Activated CD4-positive, alpha-beta T cell treated with anti-CD3 and anti-CD28 coated beads for 36 hours (primary cell): ENCODE data around the gene S100A14. TPM values are rescaled to one million over a fixed set of nuclear protein-coding genes. Genes with fewer than 3 reads are reported as not detected.

Experiments used
- ATAC-seq: fragments of 200-7000 bp; cut with Tn5 transposase; one replicate; pipeline ENCODE4 v1.10.0; 2021; ENCODE audit warnings: mild to moderate bottlenecking, moderate library complexity
- CTCF ChIA-PET: fragments of 350-600 bp; sonication (Branson Sonifier 250); formaldehyde crosslinking; loops from one replicate; lab custom pipeline; 2021; ENCODE audit warnings: antibody characterized with exemption; lab: Charles Lee
- POLR2A ChIA-PET: fragments of 350-600 bp; sonication (Branson Sonifier 250); formaldehyde crosslinking; loops from one replicate; lab custom pipeline; 2021; ENCODE audit warnings: antibody characterized with exemption, inconsistent platforms; lab: Charles Lee
- DNase-seq: peaks from one replicate; pipeline ENCODE4 v3.0.0-alpha.2; 2020
- H3K27ac Mint-ChIP-seq: one replicate; pipeline ENCODE4 v1.8.0; 2021; ENCODE audit warnings: mixed read lengths
- H3K27me3 Mint-ChIP-seq: one replicate; pipeline ENCODE4 v1.8.0; 2021; ENCODE audit warnings: mixed read lengths
- H3K36me3 Mint-ChIP-seq: one replicate; pipeline ENCODE4 v1.8.0; 2021; ENCODE audit warnings: low read depth, mixed read lengths
- H3K4me1 Mint-ChIP-seq: one replicate; pipeline ENCODE4 v1.8.0; 2021; ENCODE audit warnings: mixed read lengths
- H3K4me3 Mint-ChIP-seq: one replicate; pipeline ENCODE4 v1.8.0; 2021; ENCODE audit warnings: mild to moderate bottlenecking, moderate library complexity, mixed read lengths
- H3K9me3 Mint-ChIP-seq: one replicate; pipeline ENCODE4 v1.8.0; 2021; ENCODE audit warnings: low read depth, mixed read lengths
- intact Hi-C, 2 experiments: fragments of 100-400 bp; cut with DNase I in 1 of 2; cut with micrococcal nuclease in 1 of 2; formaldehyde crosslinking; loops; one replicate each; pipeline versions ENCODE4 v1.14.2 to v1.15.1; 2022 to 2024; cut with DNase I, micrococcal nuclease
- total RNA-seq, 2 experiments: library from RNA; stranded (reverse); gene quantifications; one replicate each; pipeline ENCODE4 v1.2.3, GENCODE V29; 2021

Gene S100A14
- total RNA-seq: under 1 TPM; 0.14 to 0.34 TPM

DNA sequence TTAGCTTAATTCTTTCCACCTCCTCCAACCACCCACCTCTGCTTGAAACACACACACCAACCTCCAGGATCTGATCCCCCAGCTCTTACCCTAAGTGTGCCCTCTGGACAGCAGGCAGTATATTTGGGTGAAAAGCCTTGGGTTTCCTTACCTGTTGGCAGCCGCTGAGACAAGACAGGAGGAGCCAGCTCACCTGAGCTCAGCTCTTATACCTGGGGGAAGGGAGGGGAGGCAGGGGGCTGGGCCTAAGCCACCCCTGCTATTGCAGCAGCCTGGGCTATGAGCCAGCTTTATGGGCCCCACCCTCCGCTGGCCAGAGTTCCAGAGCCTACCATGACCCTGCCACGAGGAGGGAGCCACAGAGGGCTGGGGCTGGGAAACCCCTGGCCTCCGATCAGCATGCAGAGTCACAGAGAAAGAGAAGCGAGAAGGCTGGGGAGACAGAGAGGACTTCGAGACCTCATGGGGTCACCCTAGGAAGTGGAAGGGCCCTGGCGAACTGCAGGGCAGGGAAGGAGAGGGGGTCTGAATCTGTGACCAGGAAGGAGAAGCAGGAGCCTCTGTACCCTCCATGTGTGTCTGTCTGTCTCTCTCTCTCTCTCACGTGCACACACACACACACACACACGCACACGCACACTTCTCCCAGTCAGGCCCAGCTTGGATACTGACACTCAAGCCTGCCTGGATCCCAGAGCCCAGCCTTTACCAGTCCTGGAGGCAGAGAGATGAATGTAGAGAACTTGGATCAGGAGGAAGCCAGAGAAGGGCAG is at the start of gene S100A14:
Gene S100A14 (minus strand): TSS at position 182 of the 773 bp plus-strand sequence. CDS start 467 bp downstream, outside the sequence.
- CTCF ChIA-PET: interaction anchor here (0.6 to 6.5 kb wide), 12 partner anchors 9 to 107 kb away, joined by 3 to 60 read pairs (median 6); partner anchors contain the start of genes CHTOP, S100A1 and S100A13
- intact Hi-C loops: loop anchor here in 1 of 2 experiments (5.0 kb wide), 1 partner anchor 84 kb away; no protein-coding TSS in a partner anchor
- Mint-ChIP-seq H3K27ac (peak within 1 kb of the TSS; percentile 39), H3K36me3 (no peaks in the 10 kb centered on the region), H3K27me3 (no peaks in the 10 kb centered on the region), H3K9me3 (no peaks in the 10 kb centered on the region), H3K4me1 (peaks cover 20% of the 10 kb centered on the region), H3K4me3 (no peak within 1 kb of the TSS)
- ATAC-seq (no peak), DNase-seq (no peak)
- POLR2A ChIA-PET: no interaction called here

DNA sequence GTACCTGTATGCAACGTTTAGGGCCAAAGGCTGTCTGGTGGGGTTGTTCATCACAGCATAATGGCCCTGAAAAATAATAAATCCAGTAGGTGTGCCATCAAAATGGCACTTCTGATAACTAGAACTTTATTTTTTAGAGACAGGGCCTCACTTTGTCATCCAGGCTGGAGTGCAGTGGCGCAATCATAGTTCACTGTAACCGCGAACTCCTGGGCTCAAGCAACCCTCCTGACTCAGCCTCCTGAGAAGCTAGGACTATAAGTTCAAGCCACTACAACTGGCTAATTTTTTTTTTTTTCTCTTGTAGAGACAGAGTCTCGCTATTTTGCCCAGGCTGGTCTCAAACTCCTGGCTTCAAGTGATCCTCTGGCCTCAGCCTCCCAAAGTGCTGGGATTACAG is 47.1 kb upstream of the S100A14 start:
- H3K27me3 Mint-ChIP-seq: no peaks in the 10 kb centered on the region
- peaks cover 22% of the 10 kb centered on the region for H3K4me1 Mint-ChIP-seq
- H3K9me3 Mint-ChIP-seq: no peaks in the 10 kb centered on the region
- peak overlapping the region; percentile 47 for H3K27ac Mint-ChIP-seq
- H3K36me3 Mint-ChIP-seq: peaks cover 74% of the 10 kb centered on the region
- intact Hi-C loops: no loop called here
- ATAC-seq: no peak
- H3K4me3 Mint-ChIP-seq: no peak overlapping the region
- POLR2A ChIA-PET: interaction anchor here (0.6 to 0.9 kb wide), 4 partner anchors 13 to 663 kb away, joined by 3 to 8 read pairs (median 5); no protein-coding TSS in a partner anchor
- CTCF ChIA-PET: no interaction called here
- no peak for DNase-seq

DNA sequence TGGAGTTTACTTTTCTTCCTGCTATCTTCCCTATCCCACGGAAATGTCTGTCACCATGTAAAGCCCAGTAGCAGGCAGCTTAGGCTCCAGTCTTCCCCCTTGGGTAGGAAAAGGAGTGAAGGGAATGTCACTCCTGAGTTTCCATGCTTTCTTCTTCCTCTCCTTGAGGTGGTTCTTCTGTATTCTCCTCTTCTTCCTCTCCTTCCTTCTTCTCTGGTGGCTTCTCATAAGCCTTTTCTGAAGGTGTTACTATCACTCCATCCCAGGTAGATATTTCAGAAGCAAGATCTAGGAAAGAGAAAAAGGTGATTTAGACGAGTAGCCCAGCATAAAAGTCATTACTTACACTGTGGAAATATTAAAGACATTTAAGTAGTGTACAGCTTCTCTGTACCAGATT is 46.1 kb upstream of the S100A14 start:
- no peaks in the 10 kb centered on the region for H3K27me3 Mint-ChIP-seq
- peaks cover 64% of the 10 kb centered on the region for H3K36me3 Mint-ChIP-seq
- ChIA-PET POLR2A (interaction anchor here (0.6 to 0.7 kb wide), 2 partner anchors 9 to 204 kb away, joined by 3 read pairs; no protein-coding TSS in a partner anchor), CTCF (no interaction called here)
- DNase-seq (no peak), ATAC-seq (no peak)
- H3K9me3 Mint-ChIP-seq: no peaks in the 10 kb centered on the region
- H3K4me1 Mint-ChIP-seq: peaks cover 15% of the 10 kb centered on the region
- intact Hi-C loops: no loop called here
- H3K27ac Mint-ChIP-seq: no peak overlapping the region
- no peak overlapping the region for H3K4me3 Mint-ChIP-seq

DNA sequence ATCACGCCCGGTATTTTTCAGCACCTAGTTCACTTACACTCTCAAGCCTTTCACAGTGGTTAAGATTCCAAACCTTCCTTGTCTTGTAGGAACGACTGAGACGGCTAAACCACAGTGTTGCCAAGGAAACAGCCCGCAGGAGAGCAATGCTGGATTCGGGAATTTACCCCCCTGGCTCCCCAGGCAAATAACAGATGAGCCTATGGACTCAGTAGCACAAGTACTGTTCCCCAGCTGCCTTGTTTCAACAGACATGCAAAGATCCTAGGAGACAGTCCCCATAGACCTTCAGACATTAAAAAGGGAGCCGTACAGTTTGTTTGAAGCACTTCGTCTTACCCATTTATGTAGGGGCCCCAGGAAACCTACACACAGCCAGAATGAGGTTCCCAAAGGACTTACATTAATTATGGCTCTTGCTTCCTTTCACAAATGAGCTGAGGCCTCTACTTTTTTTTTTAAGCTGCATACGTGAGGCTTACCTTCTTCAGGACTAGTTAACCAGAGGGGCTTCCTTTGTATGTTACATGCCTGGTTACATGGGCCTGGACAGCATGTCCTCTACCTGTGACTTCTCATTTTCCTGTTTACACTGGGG is 45.1 kb upstream of the S100A14 start:
- peaks cover 54% of the 10 kb centered on the region for H3K36me3 Mint-ChIP-seq
- DNase-seq (no peak), ATAC-seq (no peak)
- H3K4me3 Mint-ChIP-seq: no peak overlapping the region
- H3K9me3 Mint-ChIP-seq: no peaks in the 10 kb centered on the region
- ChIA-PET CTCF (no interaction called here), POLR2A (interaction anchor here (0.6 kb wide), 1 partner anchor 112 kb away, joined by 3 read pairs; no protein-coding TSS in a partner anchor)
- peak overlapping the region; percentile 29 for H3K27ac Mint-ChIP-seq
- H3K27me3 Mint-ChIP-seq: no peaks in the 10 kb centered on the region
- peaks cover 13% of the 10 kb centered on the region for H3K4me1 Mint-ChIP-seq
- intact Hi-C loops: no loop called here

DNA sequence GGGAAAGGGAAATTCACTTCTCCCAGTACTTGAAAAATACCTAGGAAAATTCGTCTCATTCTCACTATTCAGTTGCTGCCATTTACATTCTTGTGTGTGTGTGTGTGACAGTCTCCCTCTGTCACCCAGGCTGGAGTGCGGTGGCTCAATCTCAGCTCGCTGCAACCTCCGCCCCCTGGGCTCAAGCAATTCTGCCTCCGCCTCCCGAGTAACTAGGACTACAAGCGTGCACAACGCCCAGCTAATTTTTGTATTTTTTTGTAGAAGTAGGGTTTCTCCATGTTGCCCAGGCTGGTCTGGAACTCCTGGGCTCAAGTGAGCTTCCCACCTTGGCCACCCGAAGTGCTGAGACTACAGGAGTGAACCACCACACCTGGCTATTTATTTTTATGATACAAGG is 43.5 kb upstream of the S100A14 start:
- intact Hi-C loops: loop anchor here (2.0 to 5.0 kb wide), 3 partner anchors 92 to 1612 kb away; partner anchors contain the start of gene S100A2 (in 1 of the 2)
- Mint-ChIP-seq H3K4me3 (peak overlapping the region; percentile 95), H3K27me3 (no peaks in the 10 kb centered on the region), H3K4me1 (peaks cover 13% of the 10 kb centered on the region), H3K9me3 (no peaks in the 10 kb centered on the region), H3K27ac (peak overlapping the region; percentile 90), H3K36me3 (peaks cover 43% of the 10 kb centered on the region)
- ChIA-PET POLR2A (interaction anchor here (0.6 to 1.4 kb wide), 8 partner anchors 9 to 331 kb away, joined by 3 to 9 read pairs (median 4); partner anchors contain the start of genes CHTOP, JTB and RPS27), CTCF (interaction anchor here (0.6 to 1.4 kb wide), 5 partner anchors 17 to 149 kb away, joined by 3 to 5 read pairs (median 4); no protein-coding TSS in a partner anchor)
- no peak for DNase-seq
- no peak for ATAC-seq

DNA sequence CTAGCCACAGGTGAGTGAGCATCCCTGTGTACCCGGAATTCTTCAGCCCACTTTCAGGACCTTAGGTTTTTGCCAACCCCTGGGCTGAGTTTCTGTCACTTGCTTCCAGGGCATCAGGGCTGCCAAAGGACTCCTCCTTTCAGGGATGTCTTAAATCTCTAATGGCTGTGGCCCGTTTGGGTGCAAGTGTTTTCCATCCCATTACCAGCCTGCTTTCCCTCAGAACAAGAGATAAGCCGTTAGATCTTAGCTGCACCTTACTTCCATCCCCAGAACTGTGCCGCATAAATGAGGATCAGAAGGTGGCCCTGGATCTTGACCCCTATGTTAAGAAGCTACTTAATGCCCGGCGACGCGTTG is 43.0 kb upstream of the S100A14 start:
- ATAC-seq (no peak), DNase-seq (no peak)
- Mint-ChIP-seq H3K9me3 (no peaks in the 10 kb centered on the region), H3K27me3 (no peaks in the 10 kb centered on the region), H3K36me3 (peaks cover 40% of the 10 kb centered on the region), H3K27ac (peak overlapping the region; percentile 90), H3K4me3 (peak overlapping the region; percentile 95), H3K4me1 (peaks cover 13% of the 10 kb centered on the region)
- CTCF ChIA-PET: interaction anchor here (0.7 to 1.4 kb wide), 5 partner anchors 25 to 312 kb away, joined by 3 to 5 read pairs (median 3); partner anchors contain the start of gene CHTOP
- POLR2A ChIA-PET: interaction anchor here (0.6 to 1.4 kb wide), 8 partner anchors 10 to 1354 kb away, joined by 3 to 9 read pairs (median 4); partner anchors contain the start of genes CHTOP and JTB
- intact Hi-C loops: loop anchor here (2.0 to 5.0 kb wide), 3 partner anchors 92 to 1612 kb away; partner anchors contain the start of gene S100A2 (in 1 of the 2)

- DNase-seq (peak; percentile 96), ATAC-seq (peak; percentile 96)
- no peaks in the 10 kb centered on the region for H3K9me3 Mint-ChIP-seq
- ChIA-PET CTCF (interaction anchor here (0.8 to 1.4 kb wide), 3 partner anchors 25 to 312 kb away, joined by 3 to 4 read pairs (median 3); partner anchors contain the start of gene CHTOP), POLR2A (interaction anchor here (0.6 to 1.4 kb wide), 7 partner anchors 10 to 1355 kb away, joined by 3 to 9 read pairs (median 4); partner anchors contain the start of gene CHTOP)
- H3K4me3 Mint-ChIP-seq: peak within 1 kb of the TSS; percentile 95
- H3K4me1 Mint-ChIP-seq: peaks cover 13% of the 10 kb centered on the region
- H3K27ac Mint-ChIP-seq: peak within 1 kb of the TSS; percentile 90
- H3K27me3 Mint-ChIP-seq: no peaks in the 10 kb centered on the region
- intact Hi-C loops: loop anchor here (1.0 to 5.0 kb wide), 10 partner anchors 13 to 1611 kb away; partner anchors contain the start of genes CHTOP (in 2 of the 2), CRTC2 (in 1 of the 2), RPS27 (in 1 of the 2) and S100A2 (in 1 of the 2)
- H3K36me3 Mint-ChIP-seq: peaks cover 36% of the 10 kb centered on the region
Measured at GRCh38 chr1:153658400-153659174, 42.5 kb upstream of the S100A14 start, which contains the start of gene SNAPIN. TSS of gene SNAPIN (plus strand) at chr1:153658703. CDS start at chr1:153658744, 41 bp downstream.

DNA sequence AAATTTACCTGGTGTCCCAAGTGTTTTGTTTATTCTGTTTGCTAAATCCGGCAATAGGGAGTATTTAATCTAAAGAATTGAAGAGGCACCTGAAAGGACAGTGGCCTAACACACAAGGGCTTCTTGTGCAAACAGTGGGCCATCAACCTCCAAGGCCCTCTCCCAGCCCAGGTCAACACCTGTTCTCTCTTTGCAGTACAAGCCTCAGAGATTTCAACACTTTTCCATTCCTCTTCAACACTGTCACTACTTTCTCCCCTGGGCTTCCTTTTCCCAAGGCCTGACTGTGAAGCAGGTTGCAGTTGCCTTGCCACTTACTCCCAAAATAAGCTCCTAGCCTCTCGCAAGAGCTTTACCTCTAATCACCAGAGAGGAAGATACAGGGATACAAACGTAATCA is 39.2 kb upstream of the S100A14 start:
- H3K9me3 Mint-ChIP-seq: no peaks in the 10 kb centered on the region
- ChIA-PET POLR2A (no interaction called here), CTCF (no interaction called here)
- H3K4me1 Mint-ChIP-seq: peaks cover 13% of the 10 kb centered on the region
- ATAC-seq (no peak), DNase-seq (no peak)
- H3K27me3 Mint-ChIP-seq: no peaks in the 10 kb centered on the region
- no peak overlapping the region for H3K27ac Mint-ChIP-seq
- H3K4me3 Mint-ChIP-seq: no peak overlapping the region
- intact Hi-C loops: loop anchor here (5.0 kb wide), 2 partner anchors 88 to 1608 kb away; partner anchors contain the start of gene S100A2 (in 1 of the 2)
- peaks cover 12% of the 10 kb centered on the region for H3K36me3 Mint-ChIP-seq

- ChIA-PET CTCF (no interaction called here), POLR2A (no interaction called here)
- Mint-ChIP-seq H3K4me3 (no peak overlapping the region), H3K36me3 (peaks cover 3% of the 10 kb centered on the region), H3K9me3 (no peaks in the 10 kb centered on the region), H3K27me3 (no peaks in the 10 kb centered on the region), H3K4me1 (peaks cover 20% of the 10 kb centered on the region), H3K27ac (no peak overlapping the region)
- DNase-seq (no peak), ATAC-seq (no peak)
- intact Hi-C loops: no loop called here
Measured at GRCh38 chr1:153652805-153653500, 36.8 kb upstream of the S100A14 start.

DNA sequence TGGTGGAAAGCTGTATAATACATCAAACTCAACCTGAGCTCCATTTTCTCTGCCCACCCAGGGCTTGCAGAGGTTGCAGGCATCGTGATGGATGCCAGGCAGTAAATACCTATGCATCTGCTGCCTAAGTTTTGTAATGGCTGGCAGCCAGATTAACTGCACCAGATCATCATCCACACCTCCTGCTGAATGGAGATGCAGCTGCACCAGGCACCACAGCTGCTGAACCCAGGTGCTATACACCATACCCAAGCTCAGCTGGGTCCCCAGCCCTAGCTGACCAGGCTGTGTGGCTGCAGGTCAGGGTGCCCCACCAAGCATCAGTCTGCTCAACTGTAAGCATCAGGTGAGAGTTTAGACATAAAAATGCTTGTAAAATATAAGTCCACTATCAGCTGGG is 35.6 kb upstream of the S100A14 start:
- intact Hi-C loops: no loop called here
- ChIA-PET CTCF (interaction anchor here (0.7 kb wide), 1 partner anchor 294 kb away, joined by 3 read pairs; no protein-coding TSS in a partner anchor), POLR2A (interaction anchor here (0.6 to 0.9 kb wide), 3 partner anchors 16 to 186 kb away, joined by 3 to 7 read pairs (median 3); no protein-coding TSS in a partner anchor)
- H3K9me3 Mint-ChIP-seq: no peaks in the 10 kb centered on the region
- ATAC-seq: no peak
- DNase-seq: no peak
- no peaks in the 10 kb centered on the region for H3K27me3 Mint-ChIP-seq
- H3K4me3 Mint-ChIP-seq: no peak overlapping the region
- H3K36me3 Mint-ChIP-seq: peaks cover 11% of the 10 kb centered on the region
- peaks cover 27% of the 10 kb centered on the region for H3K4me1 Mint-ChIP-seq
- no peak overlapping the region for H3K27ac Mint-ChIP-seq
